ENCODE results near the gene MPL. TPM values are rescaled to one million over a fixed set of nuclear protein-coding genes. Genes with fewer than 3 reads are reported as not detected.

The MPL gene
- total RNA-seq, 4 donors from 2014 or later: not detected

DNA sequence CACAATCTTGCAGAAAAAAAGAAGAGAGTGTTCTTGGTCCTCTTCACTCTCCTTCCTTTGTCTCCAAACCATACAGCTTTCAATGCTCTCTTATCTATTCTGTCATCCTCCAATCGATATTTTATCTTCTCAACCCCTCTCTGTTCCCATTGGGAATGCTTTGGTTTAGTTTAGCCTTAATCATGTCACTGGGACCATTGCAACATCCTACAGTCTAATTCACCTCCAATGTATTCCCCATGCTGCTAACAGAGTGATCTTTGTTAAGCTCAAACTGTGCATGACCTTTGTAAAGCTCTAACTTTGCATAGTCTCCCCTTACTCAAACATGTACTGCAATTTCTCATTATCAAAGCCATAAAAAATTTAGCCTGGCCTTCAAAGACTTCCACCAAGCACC lies 2.9 kb downstream of the MPL start:
- TF ChIP-seq, protein P1, sequence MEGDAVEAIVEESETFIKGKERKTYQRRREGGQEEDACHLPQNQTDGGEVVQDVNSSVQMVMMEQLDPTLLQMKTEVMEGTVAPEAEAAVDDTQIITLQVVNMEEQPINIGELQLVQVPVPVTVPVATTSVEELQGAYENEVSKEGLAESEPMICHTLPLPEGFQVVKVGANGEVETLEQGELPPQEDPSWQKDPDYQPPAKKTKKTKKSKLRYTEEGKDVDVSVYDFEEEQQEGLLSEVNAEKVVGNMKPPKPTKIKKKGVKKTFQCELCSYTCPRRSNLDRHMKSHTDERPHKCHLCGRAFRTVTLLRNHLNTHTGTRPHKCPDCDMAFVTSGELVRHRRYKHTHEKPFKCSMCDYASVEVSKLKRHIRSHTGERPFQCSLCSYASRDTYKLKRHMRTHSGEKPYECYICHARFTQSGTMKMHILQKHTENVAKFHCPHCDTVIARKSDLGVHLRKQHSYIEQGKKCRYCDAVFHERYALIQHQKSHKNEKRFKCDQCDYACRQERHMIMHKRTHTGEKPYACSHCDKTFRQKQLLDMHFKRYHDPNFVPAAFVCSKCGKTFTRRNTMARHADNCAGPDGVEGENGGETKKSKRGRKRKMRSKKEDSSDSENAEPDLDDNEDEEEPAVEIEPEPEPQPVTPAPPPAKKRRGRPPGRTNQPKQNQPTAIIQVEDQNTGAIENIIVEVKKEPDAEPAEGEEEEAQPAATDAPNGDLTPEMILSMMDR (IDR thresholded peaks at IDR 0.05 in 4 of 5, conservative IDR thresholded peaks at IDR 0.05 in 1 of 5): no peak
- TF ChIP-seq POLR2A (IDR thresholded peaks at IDR 0.05): no peak
- Histone ChIP-seq H3K27me3 (no peaks in the 10 kb centered on the region), H3K4me1 (peaks cover 8 to 14% of the 10 kb centered on the region in 2 donors), H3K9me3 (no peaks in the 10 kb centered on the region), H3K36me3 (no peaks in the 10 kb centered on the region), H3K4me3 (no peak overlapping the region), H3K27ac (no peak overlapping the region)
- in situ Hi-C loops (cut with MboI; ENCODE audit: low sequenced_read_pairs in 4 of 4) (no loop called here), intact Hi-C loops (cut with DNase I; ENCODE audit: low total_unique reads) (no loop called here)
- DNase-seq (no peak), ATAC-seq (no peak)

DNA sequence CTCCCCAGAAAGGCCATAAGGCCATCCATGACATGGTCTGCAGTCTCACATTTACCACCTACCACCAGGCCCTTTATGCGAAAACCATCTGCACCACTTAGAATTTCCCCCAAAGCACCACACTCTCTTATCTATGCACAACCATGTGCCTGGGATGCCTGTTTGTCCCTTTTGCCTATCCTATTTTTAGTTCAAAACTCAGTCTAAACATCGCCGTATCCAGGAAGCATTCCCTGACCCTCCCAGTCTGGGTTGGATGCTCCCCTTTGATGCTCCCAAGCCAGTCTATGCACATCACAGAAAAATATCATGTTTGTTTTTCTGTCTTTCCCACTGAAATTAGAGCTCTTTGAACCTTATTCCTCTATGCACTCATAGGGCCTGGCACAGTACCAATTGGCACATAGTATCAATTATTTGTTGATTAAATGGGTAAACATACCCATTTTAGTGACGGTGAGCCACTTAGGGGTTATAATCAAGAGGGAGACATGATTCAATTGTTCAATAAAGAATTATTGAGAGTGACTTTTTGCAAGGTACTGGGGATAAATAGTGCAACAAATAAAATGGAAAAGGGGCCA lies 6.7 kb downstream of the MPL start:
- intact Hi-C loops (cut with DNase I; ENCODE audit: low total_unique reads): no loop called here
- Histone ChIP-seq H3K9me3 (no peaks in the 10 kb centered on the region), H3K4me3 (no peak overlapping the region), H3K4me1 (peaks cover 16 to 18% of the 10 kb centered on the region in 2 donors), H3K36me3 (no peaks in the 10 kb centered on the region), H3K27me3 (no peaks in the 10 kb centered on the region), H3K27ac (peak overlapping the region in 2 of 4 donors; percentile 36 to 56)
- in situ Hi-C loops (cut with MboI; ENCODE audit: low sequenced_read_pairs in 4 of 4): no loop called here
- no peak for TF ChIP-seq POLR2A (IDR thresholded peaks at IDR 0.05)
- TF ChIP-seq, protein P1 (IDR thresholded peaks at IDR 0.05 in 4 of 5, conservative IDR thresholded peaks at IDR 0.05 in 1 of 5): no peak
- DNase-seq (no peak), ATAC-seq (no peak)

DNA sequence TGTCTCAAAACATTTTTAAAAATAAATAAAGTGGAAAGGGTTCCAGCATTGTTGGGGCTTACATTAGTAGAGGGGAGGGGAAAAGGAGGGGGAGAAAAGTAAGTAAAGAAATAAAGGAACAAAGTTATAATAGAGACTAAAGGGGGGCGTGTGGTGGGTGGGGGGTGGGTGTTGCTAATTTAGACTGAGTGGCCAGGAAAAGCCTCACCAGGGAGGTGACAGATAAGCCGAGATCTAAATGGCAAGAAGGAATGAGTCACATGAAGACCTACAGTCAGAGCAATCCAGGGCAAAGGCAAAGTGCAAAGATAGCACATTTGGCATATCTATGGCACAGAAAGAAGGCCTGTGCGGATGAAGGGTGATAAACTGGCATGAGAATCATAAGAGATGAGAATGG lies 7.5 kb downstream of the MPL start:
- no peaks in the 10 kb centered on the region for H3K27me3 ChIP-seq
- H3K4me1 ChIP-seq: peaks cover 16 to 18% of the 10 kb centered on the region in 2 donors
- ATAC-seq (peak in 1 of 2 donors; percentile 32), DNase-seq (no peak)
- no peaks in the 10 kb centered on the region for H3K9me3 ChIP-seq
- in situ Hi-C loops (cut with MboI; ENCODE audit: low sequenced_read_pairs in 4 of 4) (no loop called here), intact Hi-C loops (cut with DNase I; ENCODE audit: low total_unique reads) (no loop called here)
- H3K4me3 ChIP-seq: no peak overlapping the region
- peak overlapping the region in 2 of 4 donors; percentile 36 to 56 for H3K27ac ChIP-seq
- no peak for TF ChIP-seq POLR2A (IDR thresholded peaks at IDR 0.05)
- TF ChIP-seq, protein P1 (IDR thresholded peaks at IDR 0.05 in 4 of 5, conservative IDR thresholded peaks at IDR 0.05 in 1 of 5): no peak
- H3K36me3 ChIP-seq: no peaks in the 10 kb centered on the region

DNA sequence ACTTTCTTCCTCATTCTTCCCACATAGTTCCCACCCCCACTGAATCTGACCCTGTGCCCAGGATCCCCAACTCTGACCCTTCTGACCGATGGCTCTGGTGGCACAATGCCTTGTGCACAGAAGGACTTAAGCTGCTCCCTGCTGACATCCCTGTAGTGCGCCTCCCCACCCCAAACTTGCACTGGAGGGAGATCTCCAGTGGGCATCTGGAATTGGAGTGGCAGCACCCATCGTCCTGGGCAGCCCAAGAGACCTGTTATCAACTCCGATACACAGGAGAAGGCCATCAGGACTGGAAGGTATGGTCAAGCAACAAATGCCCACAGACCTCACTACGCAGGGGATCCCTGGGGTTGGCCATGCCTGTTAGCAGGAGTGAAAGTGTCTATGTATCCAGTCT lies 9.0 kb downstream of the MPL start:
- in situ Hi-C loops (cut with MboI; ENCODE audit: low sequenced_read_pairs in 4 of 4): no loop called here
- H3K4me3 ChIP-seq: no peak overlapping the region
- peaks cover 16 to 18% of the 10 kb centered on the region in 2 donors for H3K4me1 ChIP-seq
- no peak overlapping the region for H3K27ac ChIP-seq
- no peak for ATAC-seq
- DNase-seq: no peak
- H3K9me3 ChIP-seq: no peaks in the 10 kb centered on the region
- no peaks in the 10 kb centered on the region for H3K27me3 ChIP-seq
- no peak for TF ChIP-seq POLR2A (IDR thresholded peaks at IDR 0.05)
- TF ChIP-seq, protein P1 (IDR thresholded peaks at IDR 0.05 in 4 of 5, conservative IDR thresholded peaks at IDR 0.05 in 1 of 5): no peak
- no peaks in the 10 kb centered on the region for H3K36me3 ChIP-seq
- intact Hi-C loops (cut with DNase I; ENCODE audit: low total_unique reads): no loop called here

Measured in gastrocnemius medialis (tissue), 4 donors.